ENCODE measurements around the gene DOHH.

The DOHH gene

GRCh38 chr19:3482507-3483225 lies 17.8 kb downstream of the DOHH start:
- no peak overlapping the region for H3K4me3 ChIP-seq (ENCODE audit: low read length)
- no peak for DNase-seq (ENCODE audit: low read depth, low spot score)

GRCh38 chr19:3481241-3482090 lies 19.0 kb downstream of the DOHH start:
- no peak overlapping the region for H3K4me3 ChIP-seq (ENCODE audit: low read length)
- DNase-seq (ENCODE audit: low read depth, low spot score), result no peak

GRCh38 chr19:3480383-3481091 lies 19.9 kb downstream of the DOHH start, which contains the start of gene SMIM24:
Gene SMIM24 (minus strand): TSS chr19:3480525. CDS start chr19:3480463, 62 bp downstream.
- DNase-seq (ENCODE audit: low read depth, low spot score), result no peak
- peak within 1 kb of the TSS; percentile 57 for H3K4me3 ChIP-seq (ENCODE audit: low read length)

DNA sequence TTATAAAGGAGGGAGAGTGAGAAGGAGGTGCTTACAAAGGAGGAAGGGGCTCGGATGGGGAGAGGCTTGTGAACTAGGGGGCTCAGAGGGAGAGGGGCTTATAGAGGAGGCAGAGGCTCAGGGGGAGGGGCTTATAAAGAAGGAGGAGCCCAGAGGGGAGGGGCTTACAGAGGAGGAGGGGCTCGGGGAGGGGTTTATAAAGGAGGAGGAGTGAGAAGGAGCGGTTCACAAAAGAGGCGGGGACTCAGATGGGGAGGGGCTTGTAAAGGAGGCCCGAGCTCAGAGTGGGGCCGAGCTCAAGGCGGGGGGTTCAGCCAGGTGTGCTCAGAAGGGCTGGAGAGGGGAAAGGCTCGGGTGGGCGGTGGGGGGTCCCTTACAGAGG lies 20.6 kb downstream of the DOHH start:
- DNase-seq (ENCODE audit: low read depth, low spot score), result peak; percentile 37
- H3K4me3 ChIP-seq (ENCODE audit: low read length), result no peak overlapping the region

- peak overlapping the region; percentile 57 for H3K4me3 ChIP-seq (ENCODE audit: low read length)
- peak; percentile 86 for DNase-seq (ENCODE audit: low read depth, low spot score)
Measured at GRCh38 chr19:3479177-3479833, 21.2 kb downstream of the DOHH start.

- peak overlapping the region; percentile 57 for H3K4me3 ChIP-seq (ENCODE audit: low read length)
- DNase-seq (ENCODE audit: low read depth, low spot score), result peak; percentile 72
Measured at GRCh38 chr19:3478409-3479176, 21.9 kb downstream of the DOHH start.

DNA sequence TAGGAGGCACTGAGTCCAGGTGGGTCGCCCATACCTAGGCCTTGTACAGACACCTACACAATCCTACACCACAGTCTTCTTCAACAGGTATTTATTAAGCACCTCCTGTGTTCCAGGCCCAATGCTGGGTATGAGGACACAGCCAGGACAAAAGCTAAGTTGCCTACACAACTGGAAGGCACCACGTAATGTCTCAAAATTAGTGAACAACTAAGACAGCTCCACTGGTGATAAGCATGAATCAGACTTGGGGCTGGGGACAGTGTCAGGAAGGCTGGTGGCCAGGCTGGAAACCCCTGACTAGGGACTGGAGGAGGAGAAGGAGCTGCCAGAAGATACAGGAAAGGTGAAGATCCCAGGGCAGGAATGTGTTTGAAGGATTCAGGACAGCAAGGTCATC lies 22.5 kb downstream of the DOHH start:
- H3K4me3 ChIP-seq (ENCODE audit: low read length), result peak overlapping the region; percentile 57
- DNase-seq (ENCODE audit: low read depth, low spot score), result no peak

- DNase-seq (ENCODE audit: low read depth, low spot score), result no peak
- no peak overlapping the region for H3K4me3 ChIP-seq (ENCODE audit: low read length)
Measured at GRCh38 chr19:3477506-3477905, 23.0 kb downstream of the DOHH start.

GRCh38 chr19:3476830-3477229 lies 23.6 kb downstream of the DOHH start:
- no peak overlapping the region for H3K4me3 ChIP-seq (ENCODE audit: low read length)
- no peak for DNase-seq (ENCODE audit: low read depth, low spot score)

DNA sequence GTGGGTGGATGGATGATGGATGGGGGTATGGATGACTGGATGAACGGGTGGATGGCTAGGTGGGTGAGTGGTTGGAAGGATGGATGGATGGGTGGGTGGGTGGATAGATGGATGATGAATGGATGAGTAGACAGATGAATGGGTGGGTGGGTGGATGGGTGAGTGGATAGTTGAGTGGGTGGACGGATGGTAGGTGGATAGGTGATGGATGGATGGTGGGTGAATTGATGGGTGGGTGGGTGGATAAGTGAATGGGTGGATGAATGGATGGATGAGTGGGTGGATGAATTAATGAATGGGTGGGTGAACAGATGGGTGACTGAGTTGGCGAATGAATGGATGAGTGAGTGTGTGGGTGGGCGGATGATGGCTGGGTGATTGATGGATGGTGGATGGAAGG lies 25.0 kb downstream of the DOHH start:
- H3K4me3 ChIP-seq (ENCODE audit: low read length), result no peak overlapping the region
- no peak for DNase-seq (ENCODE audit: low read depth, low spot score)

GRCh38 chr19:3474614-3475013 lies 25.9 kb downstream of the DOHH start:
- no peak for DNase-seq (ENCODE audit: low read depth, low spot score)
- no peak overlapping the region for H3K4me3 ChIP-seq (ENCODE audit: low read length)

DNA sequence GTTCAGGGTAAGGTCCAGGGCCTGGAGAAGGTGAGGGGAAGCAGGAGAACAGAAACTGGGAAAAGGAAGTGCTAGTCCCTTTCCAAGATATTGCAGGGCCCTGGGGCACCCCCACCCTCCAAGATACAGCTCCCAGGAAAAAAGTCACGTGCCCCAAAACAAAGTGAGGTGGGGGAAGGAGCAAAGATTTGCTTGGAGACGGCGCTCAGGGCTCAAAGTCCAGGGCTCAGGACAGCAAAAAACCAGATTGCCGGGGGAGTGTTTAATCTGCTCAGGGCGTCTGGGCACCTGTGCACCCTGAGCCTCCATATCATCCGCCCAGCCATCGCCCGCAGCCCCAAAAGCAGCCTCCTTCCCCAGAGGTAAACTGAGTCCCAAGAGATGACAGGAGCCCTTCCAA lies 26.5 kb downstream of the DOHH start:
- H3K4me3 ChIP-seq (ENCODE audit: low read length), result no peak overlapping the region
- no peak for DNase-seq (ENCODE audit: low read depth, low spot score)

GRCh38 chr19:3471954-3472655 lies 28.4 kb downstream of the DOHH start:
- no peak overlapping the region for H3K4me3 ChIP-seq (ENCODE audit: low read length)
- no peak for DNase-seq (ENCODE audit: low read depth, low spot score)

- no peak overlapping the region for H3K4me3 ChIP-seq (ENCODE audit: low read length)
Measured at GRCh38 chr19:3470500-3471128, 29.9 kb downstream of the DOHH start.

GRCh38 chr19:3469638-3470499 lies 30.6 kb downstream of the DOHH start:
- H3K4me3 ChIP-seq (ENCODE audit: low read length), result no peak overlapping the region
- DNase-seq (ENCODE audit: low read depth, low spot score), result no peak

More at GRCh38 chr19:3470500-3471128, 29.9 kb downstream of the DOHH start:
- no peak for DNase-seq (ENCODE audit: low read depth, low spot score)

- no peak overlapping the region for H3K4me3 ChIP-seq (ENCODE audit: low read length)
- no peak for DNase-seq (ENCODE audit: low read depth, low spot score)
Measured at GRCh38 chr19:3468211-3468610, 32.3 kb downstream of the DOHH start.
